Lung microvascular endothelial cell (primary cell): Measurements from ENCODE around the gene OSBP2. TPM values are rescaled to one million over a fixed set of nuclear protein-coding genes. Genes with fewer than 3 reads are reported as not detected.
A peak's percentile ranks its signal among the peaks of the same experiment; 100 is the strongest.
"Not testable (repeated sequence)": the region's sequence is repeated elsewhere in the genome, so short reads cannot be mapped to it uniquely, and the experiment has no call there.

Experiments used
- DNase-seq, 2 donors: peaks; one replicate each; pipeline versions ENCODE4 v3.0.0 to v3.0.0-alpha.2; 2010; ENCODE audit warnings: low read depth in 2 of 2
- total RNA-seq: library from RNA; depleted of rRNA; stranded (reverse); fragments of >200 nt; gene quantifications from 2 replicates; pipeline ENCODE4 v1.2.1, GENCODE V29; 2014

The OSBP2 gene
- total RNA-seq, 1 donor from 2014 or later = 15.9 TPM

GRCh38 chr22:30718491-30718890 is 23.8 kb downstream of the OSBP2 start:
- peak in 1 of 2 donors; percentile 61 for DNase-seq

- DNase-seq = no peak
These were observed 24.3 kb downstream of the OSBP2 start for GRCh38 chr22:30718938-30719337.

- DNase-seq = peak in 1 of 2 donors; percentile 84
These were observed 25.7 kb downstream of the OSBP2 start for GRCh38 chr22:30720263-30720837.

GRCh38 chr22:30721741-30722140 is 27.1 kb downstream of the OSBP2 start:
- DNase-seq = no peak

GRCh38 chr22:30728826-30729225 is 34.2 kb downstream of the OSBP2 start:
- DNase-seq = no peak

GRCh38 chr22:30731658-30732057 is 37.0 kb downstream of the OSBP2 start:
- peak; percentile 57 to 77 for DNase-seq

GRCh38 chr22:30732426-30732825 is 37.8 kb downstream of the OSBP2 start:
- no peak for DNase-seq

GRCh38 chr22:30733181-30733631 is 38.5 kb downstream of the OSBP2 start:
- peak; percentile 74 to 87 for DNase-seq

- DNase-seq = peak in 1 of 2 donors; percentile 27
These were observed 45.3 kb downstream of the OSBP2 start for GRCh38 chr22:30740007-30740406.

GRCh38 chr22:30740511-30740910 is 45.8 kb downstream of the OSBP2 start:
- not testable (repeated sequence) for DNase-seq

GRCh38 chr22:30742291-30743256 is 47.9 kb downstream of the OSBP2 start:
- DNase-seq = no peak

GRCh38 chr22:30743257-30744020 is 48.8 kb downstream of the OSBP2 start:
- DNase-seq = peak; percentile 68 to 86

GRCh38 chr22:30744224-30744623 is 49.5 kb downstream of the OSBP2 start:
- DNase-seq = no peak

GRCh38 chr22:30747493-30747892 is 52.8 kb downstream of the OSBP2 start:
- no peak for DNase-seq

GRCh38 chr22:30749272-30749671 is 54.6 kb downstream of the OSBP2 start:
- no peak for DNase-seq

- DNase-seq = no peak
These were observed 55.2 kb downstream of the OSBP2 start for GRCh38 chr22:30749849-30750248.

GRCh38 chr22:30751529-30751928 is 56.9 kb downstream of the OSBP2 start:
- DNase-seq = no peak

GRCh38 chr22:30752771-30753170 is 58.1 kb downstream of the OSBP2 start:
- no peak for DNase-seq

GRCh38 chr22:30753701-30754100 is 59.0 kb downstream of the OSBP2 start:
- DNase-seq = no peak

GRCh38 chr22:30754521-30754920 is 59.8 kb downstream of the OSBP2 start:
- no peak for DNase-seq

GRCh38 chr22:30754971-30755758 is 60.5 kb downstream of the OSBP2 start:
- peak; percentile 88 to 89 for DNase-seq
